ENCODE measurements around the gene ZNF699. TPM values are rescaled to one million over a fixed set of nuclear protein-coding genes. Genes with fewer than 3 reads are reported as not detected.

Gene ZNF699
- total and polyA plus RNA-seq, 2 donors (not counting 1 experiment from before 2014, with no cell fraction given): 5.2 to 17.3 TPM

- Mint-ChIP-seq H3K27ac (no peak overlapping the region), H3K27me3 (no peaks in the 10 kb centered on the region), H3K4me3 (no peak overlapping the region), H3K9me3 (ENCODE audit: insufficient read depth) (peaks cover 36% of the 10 kb centered on the region), H3K4me1 (no peaks in the 10 kb centered on the region)
- no peak overlapping the region for H2AFZ ChIP-seq (ENCODE audit: insufficient read depth, low read depth, low read length, poor library complexity, severe bottlenecking)
- no peak overlapping the region for H3K9ac ChIP-seq (ENCODE audit: low read length)
- no peaks in the 10 kb centered on the region for H3K4me1 ChIP-seq (ENCODE audit: control insufficient read depth in 2 of 2, insufficient read depth in 2 of 2, low read length in 2 of 2)
- CTCF ChIA-PET: no interaction called here
- POLR2A ChIA-PET: no interaction called here
- no peaks in the 10 kb centered on the region for H4K20me1 ChIP-seq (ENCODE audit: control insufficient read depth, insufficient read depth, low read length, poor library complexity, severe bottlenecking)
- TF ChIP-seq EZH2 (IDR thresholded peaks at IDR 0.05; ENCODE audit: borderline replicate concordance, insufficient read depth, low read depth, low read length, poor library complexity, severe bottlenecking) (no peak), CTCF (IDR thresholded peaks at IDR 0.05) (no peak)
- no peak for ATAC-seq (ENCODE audit: low read depth)
- H3K4me3 ChIP-seq (ENCODE audit: control extremely low read depth in 1 of 5, extremely low read depth in 1 of 5, insufficient read depth in 1 of 5, low read depth in 2 of 5, low read length in 4 of 5): peak overlapping the region in 1 of 5 experiments; percentile 30
- H3K27ac ChIP-seq (ENCODE audit: low read length in 2 of 2): no peak overlapping the region
- no CpG with 5 or more reads among the region's 2 CpGs for WGBS (ENCODE audit: insufficient coverage)
- DNase-seq: no peak
- no peaks in the 10 kb centered on the region for H3K27me3 ChIP-seq (replicated peaks in 1 of 4; ENCODE audit: control extremely low read depth in 1 of 4, control insufficient read depth in 3 of 4, insufficient read depth in 4 of 4, low read length in 3 of 4)
- peaks cover 28 to 61% of the 10 kb centered on the region in 2 experiments for H3K36me3 ChIP-seq (replicated peaks in 1 of 2; ENCODE audit: control extremely low read depth in 1 of 2, control insufficient read depth in 1 of 2, extremely low read depth in 1 of 2, insufficient read depth in 2 of 2, low read length in 1 of 2)
- H3K9me3 ChIP-seq (ENCODE audit: control extremely low read depth in 1 of 3, control insufficient read depth in 2 of 3, insufficient read depth in 1 of 3, low read length in 2 of 3): peaks cover 32 to 84% (median 44%) of the 10 kb centered on the region in 3 donors
- no peak overlapping the region for H3K4me2 ChIP-seq (replicated peaks; ENCODE audit: low read depth, low read length, poor library complexity, severe bottlenecking)
- intact Hi-C loops (cut with micrococcal nuclease): loop anchor here (10.0 kb wide), 1 partner anchor 48 kb away; no protein-coding TSS in a partner anchor
- H3K79me2 ChIP-seq (ENCODE audit: control insufficient read depth, insufficient read depth, low read length): peaks cover 5% of the 10 kb centered on the region
These were observed 13.3 kb downstream of the ZNF699 start for GRCh38 chr19:9296336-9296735.

GRCh38 chr19:9295411-9295849, 14.2 kb downstream of the ZNF699 start:
- no peak for TF ChIP-seq EZH2 (IDR thresholded peaks at IDR 0.05; ENCODE audit: borderline replicate concordance, insufficient read depth, low read depth, low read length, poor library complexity, severe bottlenecking)
- TF ChIP-seq CTCF (IDR thresholded peaks at IDR 0.05): no peak
- Histone ChIP-seq H3K27me3 (replicated peaks in 1 of 4; ENCODE audit: control extremely low read depth in 1 of 4, control insufficient read depth in 3 of 4, insufficient read depth in 4 of 4, low read length in 3 of 4) (no peaks in the 10 kb centered on the region), H3K4me2 (replicated peaks; ENCODE audit: low read depth, low read length, poor library complexity, severe bottlenecking) (no peak overlapping the region), H4K20me1 (ENCODE audit: control insufficient read depth, insufficient read depth, low read length, poor library complexity, severe bottlenecking) (no peaks in the 10 kb centered on the region), H3K79me2 (ENCODE audit: control insufficient read depth, insufficient read depth, low read length) (peaks cover 5% of the 10 kb centered on the region), H3K4me3 (ENCODE audit: control extremely low read depth in 1 of 5, extremely low read depth in 1 of 5, insufficient read depth in 1 of 5, low read depth in 2 of 5, low read length in 4 of 5) (no peak overlapping the region), H3K9me3 (ENCODE audit: control extremely low read depth in 1 of 3, control insufficient read depth in 2 of 3, insufficient read depth in 1 of 3, low read length in 2 of 3) (peaks cover 31 to 86% (median 44%) of the 10 kb centered on the region in 3 donors), H3K9ac (ENCODE audit: low read length) (no peak overlapping the region), H3K27ac (ENCODE audit: low read length in 2 of 2) (no peak overlapping the region), H3K4me1 (ENCODE audit: control insufficient read depth in 2 of 2, insufficient read depth in 2 of 2, low read length in 2 of 2) (no peaks in the 10 kb centered on the region), H3K36me3 (replicated peaks in 1 of 2; ENCODE audit: control extremely low read depth in 1 of 2, control insufficient read depth in 1 of 2, extremely low read depth in 1 of 2, insufficient read depth in 2 of 2, low read length in 1 of 2) (peaks cover 20 to 52% of the 10 kb centered on the region in 2 experiments), H2AFZ (ENCODE audit: insufficient read depth, low read depth, low read length, poor library complexity, severe bottlenecking) (no peak overlapping the region)
- no peak overlapping the region for H3K27ac Mint-ChIP-seq
- POLR2A ChIA-PET: no interaction called here
- ATAC-seq (ENCODE audit: low read depth) (no peak), DNase-seq (no peak)
- CTCF ChIA-PET: no interaction called here
- H3K4me1 Mint-ChIP-seq: no peaks in the 10 kb centered on the region
- no CpG with 5 or more reads among the region's 4 CpGs for WGBS (ENCODE audit: insufficient coverage)
- intact Hi-C loops (cut with micrococcal nuclease): loop anchor here (10.0 kb wide), 1 partner anchor 49 kb away; no protein-coding TSS in a partner anchor
- H3K4me3 Mint-ChIP-seq: no peak overlapping the region
- peaks cover 29% of the 10 kb centered on the region for H3K9me3 Mint-ChIP-seq (ENCODE audit: insufficient read depth)
- no peaks in the 10 kb centered on the region for H3K27me3 Mint-ChIP-seq
